Measurements from ENCODE around the gene TAOK1. TPM values are rescaled to one million over a fixed set of nuclear protein-coding genes. Genes with fewer than 3 reads are reported as not detected.

TAOK1 gene
- total and polyA plus RNA-seq, 2 of the 13 experiments (the other 11 are each of a cell fraction or from before 2014, with no cell fraction given) = 14.1 to 23.0 TPM

GRCh38 chr17:29566473-29567303 is 176.5 kb downstream of the TAOK1 start, which contains the start of gene ABHD15 (continued):
- TF ChIP-seq ZGPAT (CRISPR knock-in tag; IDR thresholded peaks at IDR 0.05) (0 out of 2 replicates have a peak, but pooled peaks have one; percentile 53), ZNF253 (CRISPR knock-in tag; IDR thresholded peaks at IDR 0.05; ENCODE audit: borderline replicate concordance) (no peak), GTF3A (CRISPR knock-in tag; conservative IDR thresholded peaks at IDR 0.05) (no peak), MIER3 (CRISPR knock-in tag; IDR thresholded peaks at IDR 0.05; ENCODE audit: borderline replicate concordance) (no peak), ZBTB38 (CRISPR knock-in tag; IDR thresholded peaks at IDR 0.05) (no peak), KDM2A (CRISPR knock-in tag; IDR thresholded peaks at IDR 0.05; ENCODE audit: borderline replicate concordance, low read depth) (no peak; the same call in 1 of the 2 replicates), MAFG (CRISPR knock-in tag; IDR thresholded peaks at IDR 0.05) (0 out of 2 replicates have a peak, but pooled peaks have one; percentile 38), ZNF263 (CRISPR knock-in tag; IDR thresholded peaks at IDR 0.05) (0 out of 2 replicates have a peak, but pooled peaks have one; percentile 3), ZNF281 (CRISPR knock-in tag; IDR thresholded peaks at IDR 0.05; ENCODE audit: borderline replicate concordance) (0 out of 2 replicates have a peak, but pooled peaks have one; percentile 11), ZNF768 (CRISPR knock-in tag; IDR thresholded peaks at IDR 0.05) (no peak; the same call in 1 of the 2 replicates), ZC3H13 (CRISPR knock-in tag; IDR thresholded peaks at IDR 0.05) (peak; percentile 60; the same call in 1 of the 2 replicates), CHCHD3 (CRISPR knock-in tag; IDR thresholded peaks at IDR 0.05) (no peak), ZNF3 (CRISPR knock-in tag; IDR thresholded peaks at IDR 0.05) (no peak), RNF2 (conservative IDR thresholded peaks at IDR 0.05; ENCODE audit: low read depth) (no peak; the same call in 1 of the 2 replicates), ZBTB33 (CRISPR knock-in tag; IDR thresholded peaks at IDR 0.05) (no peak), THAP8 (CRISPR knock-in tag; IDR thresholded peaks at IDR 0.05; ENCODE audit: borderline replicate concordance) (no peak), ZFY (CRISPR knock-in tag; IDR thresholded peaks at IDR 0.05) (peak; percentile 67), ZNF597 (CRISPR knock-in tag; IDR thresholded peaks at IDR 0.05) (no peak), ZNF510 (CRISPR knock-in tag; IDR thresholded peaks at IDR 0.05; ENCODE audit: low read depth) (no peak), POLR2G (IDR thresholded peaks at IDR 0.05; ENCODE audit: low read depth, low read length) (peak; percentile 56), ZNF670 (CRISPR knock-in tag; IDR thresholded peaks at IDR 0.05; ENCODE audit: borderline replicate concordance) (no peak), SRY (CRISPR knock-in tag; IDR thresholded peaks at IDR 0.05) (no peak)

Data from HepG2 (cell line).